NCI-H128 (cell line): ENCODE measurements around the gene TRMT1L.
"Not testable (repeated sequence)": the region's sequence is repeated elsewhere in the genome, so short reads cannot be mapped to it uniquely, and the experiment has no call there.

Experiments used
- DNase-seq: peaks from one replicate; lab custom pipeline; 2025; ENCODE audit not compliant: unreplicated experiment; lab: John Stamatoyannopoulos, UW

Gene TRMT1L

GRCh38 chr1:185156854-185157598 lies at the start of gene TRMT1L, which contains the start of gene SWT1:
TSS of gene TRMT1L (minus strand) at chr1:185156953. CDS start at chr1:185156712, 241 bp downstream.
TSS of gene SWT1 (plus strand) at chr1:185157167. CDS start at chr1:185160842, 3,675 bp downstream.
- peak; percentile 99 for DNase-seq

DNA sequence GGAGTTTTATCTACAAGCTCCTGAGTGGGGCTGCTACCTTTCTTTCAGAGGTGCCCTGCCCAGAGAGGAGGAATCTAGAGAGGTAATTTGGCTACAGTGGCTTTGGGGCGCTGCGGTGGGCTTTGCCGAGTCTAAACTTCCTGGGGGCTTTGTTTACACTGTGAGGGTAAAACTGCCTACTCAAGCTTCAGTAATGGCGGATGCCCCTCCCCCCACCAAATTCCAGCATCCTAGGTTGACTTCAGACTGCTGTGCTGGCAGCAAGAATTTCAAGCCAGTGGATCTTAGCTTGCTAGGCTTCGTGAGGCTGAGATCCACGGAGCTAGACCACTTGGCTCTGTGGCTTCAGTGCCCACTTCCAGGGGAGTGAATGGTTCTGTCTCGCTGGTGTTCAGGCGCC lies 44.1 kb upstream of the TRMT1L start:
- DNase-seq, result no peak

- DNase-seq, result not testable (repeated sequence)
Observed at GRCh38 chr1:185198712-185199111, 42.0 kb upstream of the TRMT1L start.

DNA sequence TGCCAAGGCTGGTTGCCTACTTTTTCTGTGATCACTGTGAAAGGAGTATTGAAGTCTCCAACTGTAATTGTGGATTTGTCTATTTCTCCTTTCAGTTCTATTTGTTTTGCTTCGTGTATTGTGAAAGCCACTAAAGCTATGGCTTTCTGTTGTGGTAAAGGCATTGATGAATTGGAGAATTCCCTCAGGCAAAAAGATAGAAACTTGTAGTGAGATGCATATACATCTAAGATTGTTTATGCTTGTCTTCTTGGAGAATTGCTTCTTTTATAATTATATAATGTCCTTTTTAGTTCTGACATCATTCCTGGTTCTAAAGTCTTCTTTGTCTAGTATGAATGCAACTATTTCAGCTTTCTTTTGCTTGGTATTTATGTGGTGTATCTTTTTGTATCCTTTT lies 37.0 kb upstream of the TRMT1L start:
- DNase-seq, result no peak

GRCh38 chr1:185170291-185170848 lies 13.6 kb upstream of the TRMT1L start:
- DNase-seq, result peak; percentile 70

- DNase-seq, result no peak
Observed at GRCh38 chr1:185166106-185166505, 9.4 kb upstream of the TRMT1L start.

GRCh38 chr1:185162491-185162890 lies 5.7 kb upstream of the TRMT1L start:
- DNase-seq, result no peak

DNA sequence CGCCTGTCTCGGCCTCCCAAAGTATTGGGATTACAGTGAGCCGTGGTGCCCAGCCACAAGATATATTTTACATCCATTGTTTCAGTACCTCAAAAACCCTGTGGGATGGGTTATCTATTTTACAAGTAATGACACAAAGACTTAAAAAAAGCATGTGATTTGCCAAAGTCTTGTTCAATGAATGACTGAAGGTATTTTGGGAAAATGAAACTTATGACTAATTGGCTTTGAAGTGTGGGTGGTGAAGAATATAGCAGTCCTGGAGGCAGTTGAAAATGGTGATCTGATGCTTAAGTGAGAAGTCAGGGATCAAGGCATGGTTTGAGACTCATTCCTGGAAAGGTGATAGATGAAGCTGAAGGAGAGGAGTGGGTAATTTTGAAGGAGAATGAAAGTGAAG lies 3.2 kb upstream of the TRMT1L start:
- DNase-seq, result no peak

DNA sequence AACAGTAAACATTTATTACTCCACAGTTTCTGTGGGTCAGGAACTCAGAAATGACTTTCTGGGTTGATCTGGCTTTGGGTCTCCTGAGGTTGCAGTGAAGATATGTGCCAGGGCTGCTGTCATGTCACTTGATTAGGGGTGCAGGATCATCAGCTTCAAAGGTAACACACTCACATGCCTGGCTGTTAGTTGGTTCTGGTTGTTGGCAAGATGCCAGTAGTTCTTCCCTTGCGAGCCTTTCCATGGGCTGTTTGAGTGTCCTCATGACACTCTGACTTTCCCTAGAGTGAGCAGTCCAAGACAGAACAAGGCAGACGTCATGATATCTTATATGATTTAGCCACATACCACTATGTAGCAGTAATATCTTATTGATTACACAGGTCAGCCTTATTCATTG lies 2.0 kb upstream of the TRMT1L start:
- no peak for DNase-seq

- DNase-seq, result no peak
Observed at GRCh38 chr1:185157599-185158412, 1.1 kb upstream of the TRMT1L start.

- DNase-seq, result peak; percentile 74
Observed at GRCh38 chr1:185156288-185156853, 382 bp downstream of the TRMT1L start.

DNA sequence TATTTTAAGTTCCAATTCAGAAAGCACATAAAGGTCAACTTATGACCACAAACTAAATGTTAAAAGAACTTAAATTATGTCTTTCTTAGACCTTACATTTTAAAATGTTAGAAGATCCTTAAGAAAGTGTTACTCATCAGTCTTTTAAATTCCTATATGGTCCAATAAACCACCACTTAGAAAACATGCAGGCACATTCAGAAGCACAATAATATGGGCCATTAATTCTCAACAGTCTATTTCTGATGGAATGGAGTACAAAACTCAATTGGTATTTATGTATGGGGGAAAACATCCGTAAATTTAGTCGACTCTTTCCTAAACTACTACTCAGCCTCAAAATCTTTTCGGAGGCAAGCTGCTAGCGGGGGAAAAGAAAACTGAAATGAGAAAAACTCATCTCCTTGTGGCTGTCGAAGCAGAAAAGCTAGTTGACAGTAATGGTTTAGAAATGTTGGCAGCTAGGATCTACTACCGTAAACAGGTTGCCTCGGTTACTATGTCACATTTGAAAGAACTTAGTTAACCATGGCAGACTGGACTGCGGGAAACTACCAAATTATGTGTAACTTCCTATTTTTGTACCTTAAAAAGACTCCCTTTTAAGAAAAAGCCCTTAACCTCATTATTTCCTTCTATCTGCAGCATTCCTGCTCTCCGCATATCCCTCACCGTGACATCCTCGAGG lies 1.0 kb downstream of the TRMT1L start:
- DNase-seq, result no peak

- DNase-seq, result no peak
Observed at GRCh38 chr1:185154912-185155513, 1.7 kb downstream of the TRMT1L start.

DNA sequence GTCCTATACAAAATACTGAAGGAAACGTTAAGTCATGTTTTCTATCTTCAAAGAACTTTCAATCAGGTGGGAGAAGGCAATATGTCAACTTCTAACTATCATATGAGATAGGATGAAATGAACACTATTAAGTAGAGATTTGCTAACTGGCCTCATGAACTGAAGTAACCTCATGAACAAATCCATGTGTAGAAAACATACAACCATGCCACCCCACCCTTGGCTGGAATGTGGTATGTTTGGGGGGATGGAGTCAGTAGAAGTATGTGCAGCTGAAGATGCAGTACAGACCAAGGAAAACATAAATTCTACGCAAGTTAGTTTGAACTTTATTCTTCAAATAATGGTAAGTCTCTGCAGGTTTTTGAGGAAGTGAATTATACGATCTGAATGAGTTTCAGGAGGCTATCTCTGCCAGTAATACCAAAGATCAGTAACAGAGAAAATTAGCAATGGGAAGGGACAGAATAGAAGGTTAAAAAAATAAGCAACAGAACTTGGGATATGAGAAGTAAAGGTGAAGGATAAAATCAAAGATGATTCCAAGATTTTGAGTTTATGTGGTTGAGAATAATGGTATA lies 4.5 kb downstream of the TRMT1L start:
- DNase-seq, result no peak

DNA sequence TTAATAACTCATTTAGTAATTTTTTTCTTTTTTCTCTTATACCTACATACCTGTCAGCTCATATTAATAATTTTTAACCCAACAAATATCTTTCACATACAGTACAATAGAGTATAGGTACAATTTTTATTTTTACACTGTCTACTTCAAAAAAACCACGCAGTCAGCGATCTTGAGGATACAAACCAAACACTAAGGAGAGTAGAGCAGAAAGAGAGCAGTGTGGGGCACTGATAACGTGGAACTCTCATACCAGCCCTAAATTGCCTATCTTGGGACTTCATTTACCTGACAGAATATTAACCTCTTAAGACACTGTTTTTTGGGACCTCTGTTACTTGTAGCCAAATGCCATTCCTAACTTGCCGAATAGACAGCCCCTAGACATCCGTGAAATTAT lies 5.5 kb downstream of the TRMT1L start:
- no peak for DNase-seq

DNA sequence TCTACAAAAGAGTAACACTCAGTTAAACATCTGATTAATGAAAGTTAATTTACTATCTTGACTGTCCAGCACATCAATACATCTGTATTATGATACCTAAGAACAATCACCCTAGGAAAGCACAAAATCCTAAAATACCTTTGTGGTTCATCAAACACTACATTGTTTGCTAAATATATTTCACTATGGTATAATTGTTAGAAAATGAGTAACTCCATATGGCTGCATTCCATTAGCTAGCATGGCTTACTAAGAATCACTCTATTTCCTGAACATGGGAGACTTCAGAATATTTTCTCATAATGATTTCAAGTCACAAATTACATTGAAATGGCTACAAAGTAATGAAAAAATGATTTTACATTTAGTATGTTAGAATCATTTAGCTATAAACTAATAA lies 12.5 kb downstream of the TRMT1L start:
- DNase-seq, result no peak

GRCh38 chr1:185139246-185139645 lies 17.5 kb downstream of the TRMT1L start:
- no peak for DNase-seq

GRCh38 chr1:185137896-185138545 lies 18.7 kb downstream of the TRMT1L start:
- no peak for DNase-seq

DNA sequence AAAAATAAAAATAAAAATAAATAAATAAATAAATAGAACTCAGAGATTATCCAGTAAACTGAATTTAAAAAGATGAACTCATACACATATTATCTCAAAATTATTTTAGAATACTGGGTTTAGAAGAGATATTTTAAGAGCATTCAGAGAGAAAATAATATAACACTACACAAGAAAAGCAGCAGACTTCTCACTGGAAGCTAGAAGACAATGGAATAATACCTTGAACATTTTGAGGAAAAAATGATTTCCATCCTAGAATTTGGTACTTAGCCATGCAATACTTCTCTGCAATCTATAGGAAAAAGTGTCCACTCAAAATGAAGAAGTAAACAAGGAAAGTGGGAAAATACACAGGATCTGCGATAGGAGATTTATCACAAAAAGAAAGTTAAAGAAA lies 24.2 kb downstream of the TRMT1L start:
- DNase-seq, result no peak

DNA sequence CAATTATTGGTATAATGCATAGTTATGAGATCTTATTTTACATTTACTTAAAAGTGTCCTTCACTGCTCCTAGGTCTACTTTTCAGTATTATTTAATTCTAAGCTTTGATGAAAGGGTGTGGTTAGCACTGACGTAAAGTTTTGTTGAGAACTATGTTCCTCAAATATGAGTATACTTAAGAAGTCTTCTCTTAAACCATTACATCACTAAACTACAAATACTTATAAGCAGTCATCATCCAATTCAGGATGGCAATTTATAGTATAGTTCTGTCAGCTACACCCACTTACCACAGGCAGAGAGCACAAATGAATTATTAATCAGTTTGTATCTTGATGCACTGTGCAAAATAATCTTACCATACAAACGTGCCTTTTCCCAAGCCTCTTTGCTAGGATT lies 27.0 kb downstream of the TRMT1L start:
- no peak for DNase-seq
